ENCODE data around the gene NPAS3. TPM values are rescaled to one million over a fixed set of nuclear protein-coding genes. Genes with fewer than 3 reads are reported as not detected.

Gene NPAS3
- total RNA-seq, 2 experiments from 2014 or later = not detected

DNA sequence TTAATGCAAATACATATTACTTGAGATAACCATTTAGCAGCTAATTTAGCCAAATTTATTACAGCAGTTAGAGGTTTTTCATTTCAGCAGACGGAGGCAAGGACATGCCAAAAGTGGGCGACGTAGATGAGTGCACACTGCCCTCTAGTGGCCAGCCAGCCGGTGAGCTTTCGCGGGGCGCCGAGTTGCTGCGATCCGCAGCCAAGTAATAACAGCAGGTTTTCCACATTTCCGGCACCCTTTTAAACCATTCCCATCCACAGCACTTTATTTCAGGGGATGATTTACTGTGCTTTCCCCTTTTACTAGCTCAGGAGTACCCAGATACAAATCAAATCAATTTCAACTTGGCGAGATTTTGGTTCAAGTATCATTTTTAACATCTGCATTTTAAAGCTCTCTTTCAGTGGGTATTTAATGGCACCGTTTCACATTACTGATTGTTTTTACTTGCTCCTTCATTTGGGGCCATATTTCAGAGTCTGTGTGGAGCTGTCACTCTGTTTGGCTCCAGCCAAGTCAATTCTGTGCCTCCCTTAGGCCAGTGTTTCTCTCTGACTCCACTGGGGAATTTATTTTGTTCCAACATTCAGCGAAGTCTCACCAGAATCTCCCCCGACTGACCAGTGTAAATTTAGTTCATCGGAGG is 854.2 kb downstream of the NPAS3 start:
- ATAC-seq (peak; percentile 80), DNase-seq (peak; percentile 81)
- ChIA-PET CTCF (interaction anchor here (0.6 to 2.2 kb wide), 33 partner anchors 9 to 1867 kb away, joined by 3 to 24 read pairs (median 3); no protein-coding TSS in a partner anchor), POLR2A (no interaction called here)
- peaks cover 14% of the 10 kb centered on the region for H3K27me3 Mint-ChIP-seq (ENCODE audit: low read depth)
- no peaks in the 10 kb centered on the region for H3K9me3 Mint-ChIP-seq (ENCODE audit: insufficient read depth)
- H3K4me3 Mint-ChIP-seq = no peak overlapping the region
- peaks cover 17% of the 10 kb centered on the region for H3K4me1 Mint-ChIP-seq (ENCODE audit: low read depth)
- no peak overlapping the region for H3K27ac Mint-ChIP-seq
- no peaks in the 10 kb centered on the region for H3K36me3 Mint-ChIP-seq (ENCODE audit: low read depth)

DNA sequence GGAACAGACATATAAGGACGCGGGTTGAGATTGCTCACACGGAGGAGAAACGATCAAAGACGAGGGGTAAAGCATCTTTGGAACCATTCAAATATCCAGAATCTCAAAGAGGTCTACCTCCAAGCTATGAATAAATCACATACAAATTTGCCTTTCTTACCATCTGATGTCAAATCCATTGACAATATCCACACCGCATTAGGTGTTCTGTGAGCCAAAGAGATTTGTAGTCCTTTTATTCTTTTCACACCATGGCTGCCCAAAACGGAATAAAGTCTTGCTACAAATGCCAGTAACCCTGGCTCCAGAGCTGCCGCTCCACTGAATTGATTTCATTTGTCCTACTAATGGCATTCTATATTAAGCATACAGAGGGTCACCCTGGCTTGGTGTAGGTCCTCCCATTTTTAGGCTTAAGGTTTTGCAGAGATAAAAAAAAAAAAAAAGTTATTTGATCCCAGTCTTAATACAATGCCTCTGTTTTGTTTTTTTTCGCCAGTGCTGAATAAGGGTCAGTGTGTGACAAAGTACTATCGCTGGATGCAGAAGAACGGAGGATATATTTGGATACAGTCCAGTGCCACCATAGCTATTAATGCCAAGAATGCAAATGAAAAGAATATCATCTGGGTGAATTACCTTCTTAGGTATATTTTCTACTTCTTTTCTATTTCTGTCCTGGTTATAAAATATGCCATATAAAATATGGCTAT is 854.9 kb downstream of the NPAS3 start:
- Mint-ChIP-seq H3K4me3 (no peak overlapping the region), H3K27ac (no peak overlapping the region), H3K36me3 (ENCODE audit: low read depth) (no peaks in the 10 kb centered on the region), H3K9me3 (ENCODE audit: insufficient read depth) (no peaks in the 10 kb centered on the region), H3K27me3 (ENCODE audit: low read depth) (peaks cover 17% of the 10 kb centered on the region), H3K4me1 (ENCODE audit: low read depth) (peaks cover 17% of the 10 kb centered on the region)
- CTCF ChIA-PET = interaction anchor here (0.6 to 2.2 kb wide), 28 partner anchors 9 to 1225 kb away, joined by 3 to 24 read pairs (median 4); no protein-coding TSS in a partner anchor
- ATAC-seq = no peak
- POLR2A ChIA-PET = no interaction called here
- DNase-seq = no peak

GRCh38 chr14:33794791-33795305 is 856.2 kb downstream of the NPAS3 start:
- POLR2A ChIA-PET = no interaction called here
- no peaks in the 10 kb centered on the region for H3K9me3 Mint-ChIP-seq (ENCODE audit: insufficient read depth)
- peaks cover 17% of the 10 kb centered on the region for H3K4me1 Mint-ChIP-seq (ENCODE audit: low read depth)
- H3K4me3 Mint-ChIP-seq = no peak overlapping the region
- no peak overlapping the region for H3K27ac Mint-ChIP-seq
- H3K36me3 Mint-ChIP-seq (ENCODE audit: low read depth) = no peaks in the 10 kb centered on the region
- CTCF ChIA-PET = no interaction called here
- DNase-seq (no peak), ATAC-seq (no peak)
- H3K27me3 Mint-ChIP-seq (ENCODE audit: low read depth) = peaks cover 27% of the 10 kb centered on the region

DNA sequence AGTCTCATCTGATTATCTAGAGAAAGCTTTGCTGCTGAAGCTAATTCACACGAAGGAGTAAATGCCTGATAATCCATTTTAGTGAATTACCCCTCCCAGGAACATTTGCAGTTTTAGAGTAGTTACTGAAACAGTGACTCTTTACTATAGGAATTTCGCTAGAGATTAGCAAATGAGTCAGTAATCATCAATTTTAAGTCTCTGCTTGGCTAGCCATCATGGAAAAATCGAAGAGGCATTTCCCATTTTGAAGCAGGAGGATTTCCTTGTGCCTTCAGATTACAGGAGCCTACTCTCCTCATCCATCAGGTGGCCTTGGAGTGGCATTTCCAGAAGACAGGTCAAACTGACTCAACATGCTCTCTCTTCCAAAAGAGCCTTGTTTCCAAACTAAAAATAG is 857.7 kb downstream of the NPAS3 start:
- no peak overlapping the region for H3K4me3 Mint-ChIP-seq
- no peak overlapping the region for H3K27ac Mint-ChIP-seq
- H3K27me3 Mint-ChIP-seq (ENCODE audit: low read depth) = peaks cover 31% of the 10 kb centered on the region

DNA sequence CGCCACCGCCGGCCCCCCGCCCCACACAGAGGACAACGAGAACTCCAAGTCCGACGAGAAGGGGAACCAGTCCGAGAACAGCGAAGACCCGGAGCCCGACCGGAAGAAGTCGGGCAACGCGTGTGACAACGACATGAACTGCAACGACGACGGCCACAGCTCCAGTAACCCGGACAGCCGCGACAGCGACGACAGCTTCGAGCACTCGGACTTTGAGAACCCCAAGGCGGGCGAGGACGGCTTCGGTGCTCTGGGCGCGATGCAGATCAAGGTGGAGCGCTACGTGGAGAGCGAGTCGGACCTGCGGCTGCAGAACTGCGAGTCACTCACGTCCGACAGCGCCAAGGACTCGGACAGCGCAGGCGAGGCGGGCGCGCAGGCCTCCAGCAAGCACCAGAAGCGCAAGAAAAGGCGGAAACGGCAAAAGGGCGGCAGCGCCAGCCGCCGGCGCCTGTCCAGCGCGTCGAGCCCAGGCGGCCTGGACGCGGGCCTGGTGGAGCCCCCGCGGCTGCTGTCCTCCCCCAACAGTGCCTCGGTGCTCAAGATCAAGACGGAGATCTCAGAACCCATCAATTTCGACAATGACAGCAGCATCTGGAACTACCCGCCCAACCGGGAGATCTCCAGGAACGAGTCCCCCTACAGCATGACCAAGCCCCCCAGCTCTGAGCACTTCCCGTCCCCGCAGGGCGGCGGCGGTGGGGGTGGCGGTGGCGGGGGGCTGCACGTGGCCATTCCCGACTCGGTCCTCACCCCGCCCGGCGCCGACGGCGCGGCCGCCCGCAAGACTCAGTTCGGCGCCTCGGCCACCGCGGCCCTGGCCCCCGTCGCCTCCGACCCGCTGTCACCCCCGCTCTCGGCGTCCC is 861.3 kb downstream of the NPAS3 start:
- no peak for DNase-seq
- peaks cover 3% of the 10 kb centered on the region for H3K36me3 Mint-ChIP-seq (ENCODE audit: low read depth)
- H3K27ac Mint-ChIP-seq = no peak overlapping the region
- peaks cover 40% of the 10 kb centered on the region for H3K27me3 Mint-ChIP-seq (ENCODE audit: low read depth)
- ChIA-PET POLR2A (no interaction called here), CTCF (no interaction called here)
- no peaks in the 10 kb centered on the region for H3K9me3 Mint-ChIP-seq (ENCODE audit: insufficient read depth)
- no peaks in the 10 kb centered on the region for H3K4me1 Mint-ChIP-seq (ENCODE audit: low read depth)
- no peak for ATAC-seq
- no peak overlapping the region for H3K4me3 Mint-ChIP-seq

More for the DNA sequence above, 857.7 kb downstream of the NPAS3 start:
- H3K36me3 Mint-ChIP-seq (ENCODE audit: low read depth) = peaks cover 3% of the 10 kb centered on the region
- ChIA-PET POLR2A (no interaction called here), CTCF (no interaction called here)
- no peaks in the 10 kb centered on the region for H3K9me3 Mint-ChIP-seq (ENCODE audit: insufficient read depth)
- DNase-seq = no peak
- ATAC-seq = no peak
- H3K4me1 Mint-ChIP-seq (ENCODE audit: low read depth) = peaks cover 11% of the 10 kb centered on the region

DNA sequence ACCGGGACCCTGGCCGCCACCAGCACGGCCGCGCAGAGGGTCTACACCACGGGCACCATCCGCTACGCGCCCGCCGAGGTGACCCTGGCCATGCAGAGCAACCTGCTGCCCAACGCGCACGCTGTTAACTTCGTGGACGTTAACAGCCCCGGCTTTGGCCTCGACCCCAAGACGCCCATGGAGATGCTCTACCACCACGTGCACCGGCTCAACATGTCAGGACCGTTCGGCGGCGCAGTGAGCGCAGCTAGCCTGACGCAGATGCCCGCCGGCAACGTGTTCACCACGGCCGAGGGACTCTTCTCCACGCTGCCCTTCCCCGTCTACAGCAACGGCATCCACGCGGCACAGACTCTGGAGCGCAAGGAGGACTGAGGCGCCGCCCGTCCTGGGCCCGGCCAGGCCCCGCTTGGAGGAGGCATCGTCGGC is 862.1 kb downstream of the NPAS3 start:
- Mint-ChIP-seq H3K4me1 (ENCODE audit: low read depth) (no peaks in the 10 kb centered on the region), H3K27me3 (ENCODE audit: low read depth) (peaks cover 38% of the 10 kb centered on the region), H3K4me3 (no peak overlapping the region), H3K27ac (no peak overlapping the region), H3K36me3 (ENCODE audit: low read depth) (peaks cover 3% of the 10 kb centered on the region), H3K9me3 (ENCODE audit: insufficient read depth) (no peaks in the 10 kb centered on the region)
- ChIA-PET POLR2A (no interaction called here), CTCF (no interaction called here)
- ATAC-seq = no peak
- no peak for DNase-seq

- H3K27ac Mint-ChIP-seq = no peak overlapping the region
- CTCF ChIA-PET = interaction anchor here (1.4 to 4.2 kb wide), 2 partner anchors 10 to 296 kb away, joined by 3 to 24 read pairs; no protein-coding TSS in a partner anchor
- no peak overlapping the region for H3K4me3 Mint-ChIP-seq
- no peak for ATAC-seq
- H3K36me3 Mint-ChIP-seq (ENCODE audit: low read depth) = peaks cover 3% of the 10 kb centered on the region
- DNase-seq = no peak
- no peaks in the 10 kb centered on the region for H3K4me1 Mint-ChIP-seq (ENCODE audit: low read depth)
- H3K27me3 Mint-ChIP-seq (ENCODE audit: low read depth) = peaks cover 35% of the 10 kb centered on the region
- no peaks in the 10 kb centered on the region for H3K9me3 Mint-ChIP-seq (ENCODE audit: insufficient read depth)
- POLR2A ChIA-PET = no interaction called here
Observed at GRCh38 chr14:33802737-33803136, 864.1 kb downstream of the NPAS3 start.

GRCh38 chr14:33805593-33805992 is 866.9 kb downstream of the NPAS3 start:
- POLR2A ChIA-PET = no interaction called here
- DNase-seq (no peak), ATAC-seq (no peak)
- H3K4me3 Mint-ChIP-seq = no peak overlapping the region
- peaks cover 3% of the 10 kb centered on the region for H3K36me3 Mint-ChIP-seq (ENCODE audit: low read depth)
- no peaks in the 10 kb centered on the region for H3K9me3 Mint-ChIP-seq (ENCODE audit: insufficient read depth)
- CTCF ChIA-PET = interaction anchor here (4.2 kb wide), 1 partner anchor 13 kb away, joined by 24 read pairs; no protein-coding TSS in a partner anchor
- H3K27me3 Mint-ChIP-seq (ENCODE audit: low read depth) = peaks cover 21% of the 10 kb centered on the region
- no peak overlapping the region for H3K27ac Mint-ChIP-seq
- no peaks in the 10 kb centered on the region for H3K4me1 Mint-ChIP-seq (ENCODE audit: low read depth)

- POLR2A ChIA-PET = no interaction called here
- no peak overlapping the region for H3K4me3 Mint-ChIP-seq
- ATAC-seq (no peak), DNase-seq (no peak)
- CTCF ChIA-PET = no interaction called here
- H3K4me1 Mint-ChIP-seq (ENCODE audit: low read depth) = no peaks in the 10 kb centered on the region
- no peaks in the 10 kb centered on the region for H3K9me3 Mint-ChIP-seq (ENCODE audit: insufficient read depth)
- H3K27ac Mint-ChIP-seq = no peak overlapping the region
- H3K36me3 Mint-ChIP-seq (ENCODE audit: low read depth) = no peaks in the 10 kb centered on the region
- peaks cover 10% of the 10 kb centered on the region for H3K27me3 Mint-ChIP-seq (ENCODE audit: low read depth)
Observed at GRCh38 chr14:33806905-33807304, 868.2 kb downstream of the NPAS3 start.

GRCh38 chr14:33808187-33808586 is 869.5 kb downstream of the NPAS3 start:
- Mint-ChIP-seq H3K9me3 (ENCODE audit: insufficient read depth) (no peaks in the 10 kb centered on the region), H3K36me3 (ENCODE audit: low read depth) (no peaks in the 10 kb centered on the region), H3K27ac (no peak overlapping the region), H3K27me3 (ENCODE audit: low read depth) (peaks cover 1% of the 10 kb centered on the region), H3K4me3 (no peak overlapping the region), H3K4me1 (ENCODE audit: low read depth) (no peaks in the 10 kb centered on the region)
- no peak for DNase-seq
- POLR2A ChIA-PET = no interaction called here
- ATAC-seq = no peak
- CTCF ChIA-PET = no interaction called here

DNA sequence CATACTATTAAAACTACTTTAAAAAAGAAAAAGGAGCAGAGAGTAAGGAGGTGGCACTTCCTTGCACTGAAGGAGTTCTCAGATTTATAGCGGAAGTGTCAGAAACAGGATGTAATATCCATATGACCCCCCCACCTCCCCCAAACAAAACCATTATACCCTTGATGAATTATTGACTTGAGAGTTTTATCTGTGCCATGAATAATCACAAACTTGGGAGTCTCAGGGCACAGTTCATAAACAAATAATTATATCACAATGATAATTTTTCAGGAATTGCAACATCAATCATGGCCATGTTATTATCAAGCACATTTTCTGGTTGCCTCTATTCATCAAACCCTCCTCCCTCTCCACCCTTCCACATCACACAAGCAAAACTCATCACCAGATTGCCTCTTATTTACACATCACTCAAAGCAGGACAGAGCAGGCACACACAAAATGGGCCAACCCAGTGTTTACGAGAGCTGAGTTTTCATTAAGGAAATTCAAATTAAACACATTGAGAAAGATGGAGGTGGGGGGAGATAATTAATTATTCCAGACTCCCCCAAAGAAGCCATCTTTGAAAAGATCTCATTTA is 870.8 kb downstream of the NPAS3 start:
- Mint-ChIP-seq H3K4me3 (no peak overlapping the region), H3K27me3 (ENCODE audit: low read depth) (peaks cover 6% of the 10 kb centered on the region), H3K27ac (no peak overlapping the region), H3K4me1 (ENCODE audit: low read depth) (no peaks in the 10 kb centered on the region), H3K9me3 (ENCODE audit: insufficient read depth) (no peaks in the 10 kb centered on the region), H3K36me3 (ENCODE audit: low read depth) (no peaks in the 10 kb centered on the region)
- ChIA-PET CTCF (no interaction called here), POLR2A (no interaction called here)
- DNase-seq (no peak), ATAC-seq (no peak)

Measured in activated CD8-positive, alpha-beta T cell treated with anti-CD3 and anti-CD28 coated beads, Interleukin-2, amount 10 ng/mL, durations not matched to agents 7 days and 5 days (primary cell).